A549 (cell line): ENCODE results near the gene RUNX3. TPM values are rescaled to one million over a fixed set of nuclear protein-coding genes. Genes with fewer than 3 reads are reported as not detected.

Experiments used
- ATAC-seq, 2 experiments: fragments of 200-7000 bp in 1 of 2; fragments of >200 bp in 1 of 2; cut with Nextera tagmentation in 1 of 2; cut with Tn5 transposase in 1 of 2; 3 replicates each; pipeline versions ENCODE4 v1.8.0 to v1.9.1; 2018 to 2020; ENCODE audit warnings: mild to moderate bottlenecking in 1 of 2, moderate library complexity in 1 of 2
- CTCF ChIA-PET: fragments of 300-600 bp; sonication (Branson Sonifier 250); formaldehyde crosslinking; extraction: SDS; loops from one replicate; lab custom pipeline; 2021; ENCODE audit warnings: antibody characterized with exemption, inconsistent platforms; lab: Yijun Ruan, JAX
- POLR2A ChIA-PET: fragments of 350-600 bp; formaldehyde crosslinking; extraction: SDS; loops from one replicate; lab custom pipeline; 2021; ENCODE audit warnings: antibody characterized with exemption, inconsistent platforms; lab: Yijun Ruan, JAX
- DNase-seq, 2 experiments: peaks; one replicate each; pipeline versions ENCODE4 v3.0.0 to v3.0.0-alpha.2; 2011 to 2016; ENCODE audit warnings: low read depth in 1 of 2, low spot score in 1 of 2
- FAIRE-seq: peaks from 2 replicates; lab custom pipeline; 2011; peaks lifted over from hg19 to GRCh38; lab: Jason Lieb, UNC
- H3K27ac ChIP-seq, 2 experiments: fragments of >200 bp; sonication (Bioruptor Twin); formaldehyde crosslinking; 3 replicates each; pipeline ENCODE4 v1.5.1; 2016 to 2017
- H3K4me1 ChIP-seq: fragments of >200 bp; sonication (Bioruptor Twin); formaldehyde crosslinking; 3 replicates; pipeline ENCODE4 v1.6.1; 2016
- H3K4me2 ChIP-seq: fragments of >200 bp; sonication (Bioruptor Twin); formaldehyde crosslinking; 3 replicates; pipeline ENCODE4 v1.6.1; 2016
- H3K4me3 ChIP-seq: fragments of >200 bp; sonication (Bioruptor Twin); formaldehyde crosslinking; 3 replicates; pipeline ENCODE4 v1.5.1; 2016
- H3K9me3 ChIP-seq: fragments of >200 bp; sonication (Bioruptor Twin); formaldehyde crosslinking; 3 replicates; pipeline ENCODE4 v1.6.1; 2016
- CBX2 ChIP-seq: fragments of 200-600 bp; sonication (generic); IDR thresholded peaks from 2 replicates; pipeline ENCODE4 v1.6.1; 2016; ENCODE audit warnings: low read depth, mild to moderate bottlenecking, borderline replicate concordance
- CEBPB ChIP-seq, 2 experiments: fragments of >200 bp in 1 of 2; sonication (Bioruptor Twin) in 1 of 2; formaldehyde crosslinking in 1 of 2; IDR thresholded peaks; 2 replicates each; pipeline ENCODE4 v1.6.1; 2012 to 2016
- CHD4 ChIP-seq: fragments of 200-600 bp; sonication (generic); IDR thresholded peaks from 2 replicates; pipeline ENCODE4 v1.6.1; 2016; ENCODE audit warnings: antibody characterized with exemption, mild to moderate bottlenecking, borderline replicate concordance
- EHMT2 ChIP-seq: fragments of 200-600 bp; sonication (generic); IDR thresholded peaks from 2 replicates; pipeline ENCODE4 v1.6.1; 2016; ENCODE audit warnings: antibody characterized with exemption, low read depth, mild to moderate bottlenecking, moderate library complexity
- EP300 ChIP-seq, 2 experiments: fragments of >200 bp; sonication (Bioruptor Twin); formaldehyde crosslinking; IDR thresholded peaks; 2 replicates in 1 of 2; 3 replicates in 1 of 2; pipeline ENCODE4 v1.6.1; 2016 to 2017
- ESRRA ChIP-seq: fragments of 150-350 bp; IDR thresholded peaks from 2 replicates; pipeline ENCODE4 v1.6.1; 2014; ENCODE audit warnings: mild to moderate bottlenecking, low read length, borderline replicate concordance
- FOSB ChIP-seq: fragments of 250-450 bp; sonication (Bioruptor Pico); IDR thresholded peaks from 2 replicates; pipeline ENCODE4 v1.5.0; 2020; ENCODE audit warnings: mild to moderate bottlenecking, moderate library complexity
- HOXA7 ChIP-seq: fragments of 250-450 bp; sonication (Bioruptor Pico); IDR thresholded peaks from 2 replicates; pipeline ENCODE4 v1.5.0; 2020; ENCODE audit warnings: mild to moderate bottlenecking, moderate library complexity
- HOXB13 ChIP-seq: fragments of 250-450 bp; sonication (Bioruptor Pico); IDR thresholded peaks from 2 replicates; pipeline ENCODE4 v1.5.0; 2020; ENCODE audit warnings: low read depth, mild to moderate bottlenecking, moderate library complexity
- HOXB5 ChIP-seq: fragments of 250-450 bp; sonication (Bioruptor Pico); IDR thresholded peaks from 2 replicates; pipeline ENCODE4 v1.5.0; 2020; ENCODE audit warnings: mild to moderate bottlenecking, moderate library complexity
- JUNB ChIP-seq: fragments of >200 bp; sonication (Bioruptor Twin); formaldehyde crosslinking; IDR thresholded peaks from 2 replicates; pipeline ENCODE4 v1.6.1; 2016
- KDM5A ChIP-seq: fragments of 200-600 bp; sonication (generic); IDR thresholded peaks from 2 replicates; pipeline ENCODE4 v1.6.1; 2016; ENCODE audit warnings: antibody characterized with exemption, mild to moderate bottlenecking
- NR3C1 ChIP-seq: fragments of >200 bp; sonication (Bioruptor Twin); formaldehyde crosslinking; IDR thresholded peaks from 3 replicates; pipeline ENCODE4 v1.6.1; 2017
- POLR2AphosphoS2 ChIP-seq: conservative IDR thresholded peaks from 2 replicates; pipeline ENCODE4 v1.6.1; 2012; ENCODE audit warnings: low read length, improper control_type of control experiment, inconsistent platforms
- RCOR1 ChIP-seq: fragments of 150-350 bp; IDR thresholded peaks from 2 replicates; pipeline ENCODE4 v1.6.1; 2014; ENCODE audit warnings: antibody characterized with exemption, low read length, low read depth
- RFX5 ChIP-seq: fragments of 450-650 bp; IDR thresholded peaks from 2 replicates; pipeline ENCODE4 v1.7.1; 2014; ENCODE audit warnings: antibody characterized with exemption, mild to moderate bottlenecking, moderate library complexity
- RNF2 ChIP-seq: fragments of 200-600 bp; sonication (generic); IDR thresholded peaks from 2 replicates; pipeline ENCODE4 v1.6.1; 2016; ENCODE audit warnings: low read depth, mild to moderate bottlenecking, antibody characterized with exemption, moderate library complexity, borderline replicate concordance
- SMC3 ChIP-seq: fragments of >200 bp; sonication (Bioruptor Twin); formaldehyde crosslinking; IDR thresholded peaks from 3 replicates; pipeline ENCODE4 v1.6.1; 2018; ENCODE audit warnings: inconsistent platforms
- TP53 ChIP-seq: fragments of 250-450 bp; sonication (Bioruptor Pico); IDR thresholded peaks from 2 replicates; pipeline ENCODE4 v1.5.0; 2021; ENCODE audit warnings: mild to moderate bottlenecking, moderate library complexity
- ZC3H11A ChIP-seq: fragments of 450-650 bp; IDR thresholded peaks from 2 replicates; pipeline ENCODE4 v1.6.1; 2014; ENCODE audit warnings: antibody characterized with exemption, mild to moderate bottlenecking
- ZNF302 ChIP-seq: fragments of 250-450 bp; sonication (Bioruptor Pico); IDR thresholded peaks from 2 replicates; pipeline ENCODE4 v1.9.0; 2021; ENCODE audit warnings: inconsistent platforms, mild to moderate bottlenecking, moderate library complexity
- WGBS: methylation state at CpG from one replicate; pipeline ENCODE4 v1.1.6; 2017; ENCODE audit errors: missing lambda C conversion rate; 5-methylcytosine and 5-hydroxymethylcytosine counted together
- polyA plus RNA-seq, 4 experiments: library from polyadenylated mRNA; depleted of rRNA in 3 of 4; stranded (reverse); fragments of >200 nt; fragmentation: RNase III in 1 of 4; extraction: RNeasy Plus Mini Kit Qiagen cat#74134 plus additional on column Dnase treatment in 1 of 4; gene quantifications; 2 replicates in 3 of 4; 3 replicates in 1 of 4; pipeline ENCODE4 v1.2.3, GENCODE V29; 2011 to 2017
- TF ChIP-seq, protein P1 (sequence below): fragments of >200 bp; sonication (Bioruptor Twin); formaldehyde crosslinking; IDR thresholded peaks from 3 replicates; pipeline ENCODE4 v1.5.1; 2016
- TF ChIP-seq, protein P2 (sequence below): fragments of >200 bp; sonication (Bioruptor Twin); formaldehyde crosslinking; IDR thresholded peaks from 2 replicates; pipeline ENCODE4 v1.6.1; 2016
- TF ChIP-seq, protein P3 (sequence below): fragments of 450-650 bp; IDR thresholded peaks from 2 replicates; pipeline ENCODE4 v1.6.1; 2014; ENCODE audit warnings: antibody characterized with exemption
- TF ChIP-seq, protein P4 (sequence below): IDR thresholded peaks from 2 replicates; pipeline ENCODE4 v1.6.1; 2012; ENCODE audit warnings: low read depth, borderline replicate concordance

The RUNX3 gene
- polyA plus RNA-seq, 2 of the 4 experiments (the other 2 are of a cell fraction), result 1.4 to 4.0 TPM

DNA sequence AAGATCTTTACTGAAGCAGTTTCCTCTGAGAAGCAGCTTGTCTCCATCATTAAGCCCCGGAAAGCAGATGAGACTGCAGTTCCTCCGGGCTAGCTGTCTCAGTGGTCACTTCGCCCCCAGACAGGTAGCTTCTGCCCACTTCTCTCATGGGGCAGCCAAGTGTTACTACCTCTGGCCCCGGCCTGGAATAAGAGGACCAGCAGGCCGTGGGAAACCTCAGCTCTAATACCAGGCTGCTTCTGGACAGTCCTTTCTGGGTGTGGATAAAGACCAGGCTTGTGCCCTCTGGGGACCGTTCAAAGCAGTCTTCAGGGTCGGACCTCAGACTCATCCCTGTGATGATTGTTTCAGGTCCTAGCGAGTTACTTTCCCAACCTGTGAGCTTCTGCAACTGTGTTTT lies 54.8 kb downstream of the RUNX3 start:
- CTCF ChIA-PET, result interaction anchor here (0.6 to 1.6 kb wide), 2 partner anchors 27 to 92 kb away, joined by 3 read pairs; no protein-coding TSS in a partner anchor
- WGBS, result 78% methylated on average over 6 of the region's 8 CpGs

DNA sequence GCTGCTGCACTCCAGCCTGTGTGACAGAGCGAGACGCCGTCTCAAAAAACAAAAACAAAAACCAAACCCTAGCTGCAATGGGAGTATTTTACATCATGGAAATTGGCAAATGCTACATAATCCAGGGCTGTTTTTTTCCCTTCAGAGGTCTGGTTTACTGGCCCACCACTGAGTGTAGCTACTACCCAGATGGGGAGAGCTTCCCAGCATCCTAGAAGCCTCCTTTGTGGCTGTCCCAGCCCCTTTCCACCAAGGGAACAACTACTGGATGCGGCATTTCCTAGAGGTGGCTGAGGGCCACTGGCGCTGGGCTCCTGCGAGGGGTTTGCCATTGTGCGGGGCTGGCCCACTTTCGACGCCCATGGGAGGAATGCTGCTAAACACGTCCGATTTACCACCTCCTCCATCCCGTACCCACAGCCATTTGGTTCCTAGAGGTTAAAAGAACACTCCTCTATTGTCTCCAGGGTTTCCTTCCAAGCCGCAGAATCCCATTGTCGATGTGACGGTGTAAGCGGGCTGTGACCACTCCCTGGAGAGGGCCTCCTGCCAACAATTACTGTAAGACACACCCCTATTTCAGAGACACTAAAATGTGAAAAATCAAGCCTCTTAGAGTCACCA lies 55.4 kb downstream of the RUNX3 start:
- ATAC-seq (no peak), DNase-seq (no peak), FAIRE-seq (no peak)
- Histone ChIP-seq H3K9me3 (no peaks in the 10 kb centered on the region), H3K4me1 (no peaks in the 10 kb centered on the region), H3K4me3 (no peak overlapping the region), H3K27ac (no peak overlapping the region), H3K4me2 (no peak overlapping the region)
- 87% methylated on average over 16 of the region's 16 CpGs for WGBS
- POLR2A ChIA-PET, result no interaction called here
- TF ChIP-seq ZC3H11A (no peak), RNF2 (no peak), CEBPB (IDR thresholded peaks at IDR 0.05) (no peak), POLR2AphosphoS2 (no peak), EP300 (IDR thresholded peaks at IDR 0.05) (no peak), SMC3 (no peak), NR3C1 (no peak), CBX2 (no peak), RFX5 (no peak), CHD4 (no peak)
- TF ChIP-seq, protein P1, sequence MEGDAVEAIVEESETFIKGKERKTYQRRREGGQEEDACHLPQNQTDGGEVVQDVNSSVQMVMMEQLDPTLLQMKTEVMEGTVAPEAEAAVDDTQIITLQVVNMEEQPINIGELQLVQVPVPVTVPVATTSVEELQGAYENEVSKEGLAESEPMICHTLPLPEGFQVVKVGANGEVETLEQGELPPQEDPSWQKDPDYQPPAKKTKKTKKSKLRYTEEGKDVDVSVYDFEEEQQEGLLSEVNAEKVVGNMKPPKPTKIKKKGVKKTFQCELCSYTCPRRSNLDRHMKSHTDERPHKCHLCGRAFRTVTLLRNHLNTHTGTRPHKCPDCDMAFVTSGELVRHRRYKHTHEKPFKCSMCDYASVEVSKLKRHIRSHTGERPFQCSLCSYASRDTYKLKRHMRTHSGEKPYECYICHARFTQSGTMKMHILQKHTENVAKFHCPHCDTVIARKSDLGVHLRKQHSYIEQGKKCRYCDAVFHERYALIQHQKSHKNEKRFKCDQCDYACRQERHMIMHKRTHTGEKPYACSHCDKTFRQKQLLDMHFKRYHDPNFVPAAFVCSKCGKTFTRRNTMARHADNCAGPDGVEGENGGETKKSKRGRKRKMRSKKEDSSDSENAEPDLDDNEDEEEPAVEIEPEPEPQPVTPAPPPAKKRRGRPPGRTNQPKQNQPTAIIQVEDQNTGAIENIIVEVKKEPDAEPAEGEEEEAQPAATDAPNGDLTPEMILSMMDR, result no peak
- TF ChIP-seq, protein P2, sequence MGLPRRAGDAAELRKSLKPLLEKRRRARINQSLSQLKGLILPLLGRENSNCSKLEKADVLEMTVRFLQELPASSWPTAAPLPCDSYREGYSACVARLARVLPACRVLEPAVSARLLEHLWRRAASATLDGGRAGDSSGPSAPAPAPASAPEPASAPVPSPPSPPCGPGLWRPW, result no peak
- CTCF ChIA-PET, result interaction anchor here (0.6 to 1.6 kb wide), 3 partner anchors 27 to 91 kb away, joined by 3 read pairs; no protein-coding TSS in a partner anchor

More for the DNA sequence above, 54.8 kb downstream of the RUNX3 start:
- H3K4me2 ChIP-seq, result no peak overlapping the region
- DNase-seq, result no peak
- no peak overlapping the region for H3K27ac ChIP-seq
- no peaks in the 10 kb centered on the region for H3K4me1 ChIP-seq
- TF ChIP-seq ZC3H11A (no peak), EP300 (IDR thresholded peaks at IDR 0.05) (no peak), EHMT2 (no peak), RNF2 (no peak), KDM5A (no peak)
- no peaks in the 10 kb centered on the region for H3K9me3 ChIP-seq
- H3K4me3 ChIP-seq, result no peak overlapping the region
- FAIRE-seq, result no peak
- POLR2A ChIA-PET, result no interaction called here
- ATAC-seq, result no peak

DNA sequence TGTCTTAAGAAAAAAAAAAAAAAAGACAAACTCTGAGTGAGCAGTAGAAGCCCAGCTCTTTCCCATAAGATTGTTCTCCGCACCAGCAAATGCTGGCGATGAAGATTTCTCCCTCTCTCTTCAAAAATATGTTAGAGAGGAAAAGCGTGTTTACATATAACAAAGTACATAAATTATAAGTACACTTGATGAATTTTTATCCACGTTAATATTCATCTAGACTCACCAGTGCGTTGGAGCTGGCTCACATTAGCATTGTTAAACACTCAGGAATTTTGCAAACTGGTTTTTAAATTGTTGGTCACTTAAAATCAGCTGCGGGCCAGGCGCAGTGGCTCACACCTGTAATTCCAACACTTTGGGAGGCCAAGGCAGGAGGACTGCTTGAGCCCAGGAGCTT lies 56.0 kb downstream of the RUNX3 start:
- no peak for FAIRE-seq

DNA sequence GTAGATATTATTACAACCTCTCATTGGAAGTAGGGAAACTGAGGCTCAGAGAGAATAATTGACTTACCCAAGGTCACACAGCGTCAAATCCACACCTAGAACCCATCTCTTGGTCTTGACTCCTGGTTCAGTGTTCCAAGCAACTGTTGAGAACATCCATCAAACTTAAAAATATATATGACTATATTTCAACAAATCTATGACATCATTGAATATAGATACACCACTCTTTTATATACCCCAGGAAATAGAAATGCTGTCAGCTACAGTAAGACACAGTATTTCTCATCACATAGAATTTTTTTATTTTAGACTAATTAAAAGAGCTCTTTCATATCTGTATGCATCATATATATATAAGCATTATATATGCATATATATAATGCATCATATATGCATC lies 56.9 kb downstream of the RUNX3 start:
- Histone ChIP-seq H3K9me3 (no peaks in the 10 kb centered on the region), H3K4me1 (no peaks in the 10 kb centered on the region), H3K4me2 (no peak overlapping the region), H3K27ac (no peak overlapping the region), H3K4me3 (no peak overlapping the region)
- CTCF ChIA-PET, result interaction anchor here (0.9 to 1.5 kb wide), 2 partner anchors 25 to 54 kb away, joined by 3 read pairs; no protein-coding TSS in a partner anchor
- no peak for ATAC-seq
- no peak for FAIRE-seq
- no peak for DNase-seq
- 33% methylated on average over 1 of the region's 1 CpG for WGBS
- POLR2A ChIA-PET, result no interaction called here
- TF ChIP-seq EHMT2, result no peak
- no peak for TF ChIP-seq ESRRA
- no peak for TF ChIP-seq ZC3H11A
- TF ChIP-seq, protein P3, sequence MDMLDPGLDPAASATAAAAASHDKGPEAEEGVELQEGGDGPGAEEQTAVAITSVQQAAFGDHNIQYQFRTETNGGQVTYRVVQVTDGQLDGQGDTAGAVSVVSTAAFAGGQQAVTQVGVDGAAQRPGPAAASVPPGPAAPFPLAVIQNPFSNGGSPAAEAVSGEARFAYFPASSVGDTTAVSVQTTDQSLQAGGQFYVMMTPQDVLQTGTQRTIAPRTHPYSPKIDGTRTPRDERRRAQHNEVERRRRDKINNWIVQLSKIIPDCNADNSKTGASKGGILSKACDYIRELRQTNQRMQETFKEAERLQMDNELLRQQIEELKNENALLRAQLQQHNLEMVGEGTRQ, result no peak
- TF ChIP-seq, protein P1, result no peak
- TF ChIP-seq, protein P4, sequence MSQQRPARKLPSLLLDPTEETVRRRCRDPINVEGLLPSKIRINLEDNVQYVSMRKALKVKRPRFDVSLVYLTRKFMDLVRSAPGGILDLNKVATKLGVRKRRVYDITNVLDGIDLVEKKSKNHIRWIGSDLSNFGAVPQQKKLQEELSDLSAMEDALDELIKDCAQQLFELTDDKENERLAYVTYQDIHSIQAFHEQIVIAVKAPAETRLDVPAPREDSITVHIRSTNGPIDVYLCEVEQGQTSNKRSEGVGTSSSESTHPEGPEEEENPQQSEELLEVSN, result no peak
- TF ChIP-seq FOSB, result no peak
- TF ChIP-seq RCOR1, result no peak
- TF ChIP-seq TP53 (CRISPR knock-in tag), result no peak
- no peak for TF ChIP-seq HOXB5 (CRISPR knock-in tag)
- TF ChIP-seq HOXB13, result no peak
- TF ChIP-seq HOXA7 (CRISPR knock-in tag), result no peak

More for the DNA sequence above, 56.0 kb downstream of the RUNX3 start:
- H3K27ac ChIP-seq, result no peak overlapping the region
- H3K9me3 ChIP-seq, result no peaks in the 10 kb centered on the region
- 72% methylated on average over 7 of the region's 7 CpGs for WGBS
- CTCF ChIA-PET, result interaction anchor here (1.5 kb wide), 1 partner anchor 26 kb away, joined by 3 read pairs; no protein-coding TSS in a partner anchor
- H3K4me1 ChIP-seq, result no peaks in the 10 kb centered on the region
- POLR2A ChIA-PET, result no interaction called here
- no peak for ATAC-seq
- DNase-seq, result no peak
- no peak overlapping the region for H3K4me3 ChIP-seq
- TF ChIP-seq JUNB, result no peak
- no peak for TF ChIP-seq ZNF302 (CRISPR knock-in tag)
- no peak for TF ChIP-seq CEBPB (IDR thresholded peaks at IDR 0.05)
- no peak for TF ChIP-seq ESRRA
- no peak overlapping the region for H3K4me2 ChIP-seq
